PC-9 (cell line): ENCODE measurements around the gene GSK3B.

Experiments
- EZH2 ChIP-seq: fragments of 200-600 bp; sonication (generic); IDR thresholded peaks from 2 replicates; pipeline ENCODE4 v1.8.0; 2017; ENCODE audit warnings: antibody characterized with exemption, low read depth
- TF ChIP-seq, protein P1 (sequence below): fragments of 200-600 bp; sonication (generic); conservative IDR thresholded peaks from 2 replicates; pipeline ENCODE4 v1.6.1; 2017; ENCODE audit warnings: mixed run types, antibody characterized with exemption, mild to moderate bottlenecking, moderate library complexity

DNA sequence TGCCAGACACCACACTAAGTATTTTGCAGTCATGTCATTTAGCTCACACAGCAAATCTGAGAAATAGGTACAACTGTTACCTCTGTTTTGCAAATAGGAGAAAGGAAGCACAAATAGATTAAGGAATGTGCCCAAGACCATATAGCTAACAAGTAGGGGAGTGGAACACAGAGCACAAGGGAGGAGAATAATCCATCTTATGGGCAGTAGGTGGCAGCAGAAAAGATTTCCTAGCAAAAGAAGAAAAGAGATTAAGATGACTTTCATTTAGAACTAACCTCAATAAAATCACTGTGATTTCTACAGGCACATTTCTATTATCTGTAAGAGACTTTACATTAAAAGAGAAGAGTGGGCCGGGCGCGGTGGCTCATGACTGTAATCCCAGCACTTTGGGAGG is 263.2 kb downstream of the GSK3B start:
- no peak for TF ChIP-seq EZH2
- TF ChIP-seq, protein P1, sequence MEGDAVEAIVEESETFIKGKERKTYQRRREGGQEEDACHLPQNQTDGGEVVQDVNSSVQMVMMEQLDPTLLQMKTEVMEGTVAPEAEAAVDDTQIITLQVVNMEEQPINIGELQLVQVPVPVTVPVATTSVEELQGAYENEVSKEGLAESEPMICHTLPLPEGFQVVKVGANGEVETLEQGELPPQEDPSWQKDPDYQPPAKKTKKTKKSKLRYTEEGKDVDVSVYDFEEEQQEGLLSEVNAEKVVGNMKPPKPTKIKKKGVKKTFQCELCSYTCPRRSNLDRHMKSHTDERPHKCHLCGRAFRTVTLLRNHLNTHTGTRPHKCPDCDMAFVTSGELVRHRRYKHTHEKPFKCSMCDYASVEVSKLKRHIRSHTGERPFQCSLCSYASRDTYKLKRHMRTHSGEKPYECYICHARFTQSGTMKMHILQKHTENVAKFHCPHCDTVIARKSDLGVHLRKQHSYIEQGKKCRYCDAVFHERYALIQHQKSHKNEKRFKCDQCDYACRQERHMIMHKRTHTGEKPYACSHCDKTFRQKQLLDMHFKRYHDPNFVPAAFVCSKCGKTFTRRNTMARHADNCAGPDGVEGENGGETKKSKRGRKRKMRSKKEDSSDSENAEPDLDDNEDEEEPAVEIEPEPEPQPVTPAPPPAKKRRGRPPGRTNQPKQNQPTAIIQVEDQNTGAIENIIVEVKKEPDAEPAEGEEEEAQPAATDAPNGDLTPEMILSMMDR: no peak; the same call in 1 of the 2 replicates
